SU-DHL-6 (cell line): ENCODE measurements around the gene PSTPIP1.

Experiments
- H2AFZ ChIP-seq: fragments of 200-600 bp; sonication (generic); 2 replicates; pipeline ENCODE4 v1.6.1; 2014; ENCODE audit warnings: low read depth, mild to moderate bottlenecking, moderate library complexity, mixed read lengths, antibody characterized with exemption, low read length; ENCODE audit not compliant: severe bottlenecking
- H3F3A ChIP-seq: fragments of 200-600 bp; shearing (Covaris generic); 2 replicates; pipeline ENCODE4 v1.6.0; 2016; ENCODE audit warnings: antibody characterized with exemption, mild to moderate bottlenecking; ENCODE audit not compliant: insufficient read depth
- H3K27ac ChIP-seq: fragments of 200-600 bp; sonication (generic); 2 replicates; pipeline ENCODE4 v1.5.1; 2016; ENCODE audit warnings: low read depth, mild to moderate bottlenecking, low read length, moderate library complexity, mixed read lengths
- H3K27me3 ChIP-seq: fragments of 200-600 bp; sonication (generic), shearing (Covaris generic); 2 replicates; pipeline ENCODE4 v1.6.0; 2014; ENCODE audit warnings: mild to moderate bottlenecking, low read length
- H3K36me3 ChIP-seq: fragments of 200-600 bp; sonication (generic); 2 replicates; pipeline ENCODE4 v1.6.1; 2014; ENCODE audit warnings: mild to moderate bottlenecking, low read length, mixed read lengths
- H3K4me2 ChIP-seq: fragments of 300-600, 200-600 bp; shearing (Covaris generic), sonication (generic); 2 replicates; pipeline ENCODE4 v1.6.0; 2014; ENCODE audit warnings: low read length, low read depth, mild to moderate bottlenecking; ENCODE audit not compliant: poor library complexity, severe bottlenecking
- H3K4me3 ChIP-seq: fragments of 200-600 bp; sonication (generic); 2 replicates; pipeline ENCODE4 v1.5.1; 2014; ENCODE audit warnings: antibody characterized with exemption, low read length, mild to moderate bottlenecking, mixed read lengths; ENCODE audit not compliant: insufficient read depth, poor library complexity, severe bottlenecking
- H3K79me2 ChIP-seq: fragments of 200-600 bp; sonication (generic); 2 replicates; pipeline ENCODE4 v1.6.1; 2014; ENCODE audit warnings: mild to moderate bottlenecking, low read length, moderate library complexity; ENCODE audit not compliant: insufficient read depth
- H3K9ac ChIP-seq: fragments of 200-600 bp; sonication (generic); 2 replicates; pipeline ENCODE4 v1.7.0; 2014; ENCODE audit warnings: mild to moderate bottlenecking, low read length
- H3K9me2 ChIP-seq: fragments of 200-600 bp; sonication (generic); replicated peaks from 2 replicates; pipeline ENCODE4 v1.6.1; 2014; ENCODE audit warnings: low read length; ENCODE audit not compliant: insufficient read depth
- H3K9me3 ChIP-seq: fragments of 200-600 bp; sonication (generic); 2 replicates; pipeline ENCODE4 v1.6.1; 2014; ENCODE audit warnings: low read length, mixed read lengths; ENCODE audit not compliant: insufficient read depth
- H4K20me1 ChIP-seq: fragments of 200-600 bp; sonication (generic); 2 replicates; pipeline ENCODE4 v1.6.1; 2014; ENCODE audit warnings: low read depth, mild to moderate bottlenecking, antibody characterized with exemption, low read length, moderate library complexity, mixed read lengths
- EZH2phosphoT487 ChIP-seq: fragments of 200-600 bp; sonication (generic), shearing (Covaris generic); conservative IDR thresholded peaks from 2 replicates; pipeline ENCODE4 v1.6.1; 2018; ENCODE audit warnings: mild to moderate bottlenecking, antibody characterized with exemption, low read length, moderate library complexity, mixed read lengths
- TF ChIP-seq, protein P1 (sequence below): fragments of 200-600 bp; sonication (generic); IDR thresholded peaks from one replicate; pipeline ENCODE4 v1.5.1; 2017; ENCODE audit warnings: antibody characterized with exemption, mild to moderate bottlenecking, low read length, moderate library complexity; ENCODE audit not compliant: insufficient read depth, poor library complexity, severe bottlenecking

Gene PSTPIP1

DNA sequence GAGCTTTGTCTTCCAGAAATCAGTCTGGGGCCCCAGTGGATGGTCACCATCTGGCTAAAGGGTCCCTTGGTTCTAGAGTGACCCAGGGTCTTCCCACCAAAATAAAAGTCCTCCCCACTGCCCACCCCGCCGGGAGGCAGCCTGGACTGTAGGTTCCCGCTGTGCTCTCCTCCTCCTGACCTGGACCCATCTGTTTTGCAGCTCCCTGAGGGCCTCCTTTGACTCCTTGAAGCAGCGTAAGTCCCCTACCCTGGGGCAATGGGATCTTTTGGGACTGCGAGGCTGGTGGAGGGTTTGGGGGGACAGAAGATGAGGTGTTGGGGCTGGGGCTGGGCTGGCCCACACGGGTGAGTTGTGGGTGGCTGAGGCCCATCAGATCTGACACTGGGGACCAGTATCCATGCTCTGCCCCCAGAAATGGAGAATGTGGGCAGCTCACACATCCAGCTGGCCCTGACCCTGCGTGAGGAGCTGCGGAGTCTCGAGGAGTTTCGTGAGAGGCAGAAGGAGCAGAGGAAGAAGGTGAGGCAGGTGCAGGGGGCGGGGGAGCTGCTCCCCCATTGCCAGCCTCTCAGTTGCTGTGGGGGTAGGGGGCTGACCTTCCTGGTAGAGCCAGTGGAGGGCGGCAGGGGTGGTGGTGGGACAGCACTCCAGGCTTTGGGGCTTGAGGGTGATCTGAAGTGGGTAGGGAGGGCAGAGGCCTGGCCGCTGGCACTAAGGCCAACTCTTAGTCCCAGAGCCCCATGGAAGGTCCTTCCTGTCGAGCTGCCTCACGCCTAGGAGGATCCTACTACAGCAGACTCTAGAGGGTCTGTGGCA is 30.4 kb downstream of the PSTPIP1 start:
- H3K27ac ChIP-seq: no peak overlapping the region
- TF ChIP-seq, protein P1, sequence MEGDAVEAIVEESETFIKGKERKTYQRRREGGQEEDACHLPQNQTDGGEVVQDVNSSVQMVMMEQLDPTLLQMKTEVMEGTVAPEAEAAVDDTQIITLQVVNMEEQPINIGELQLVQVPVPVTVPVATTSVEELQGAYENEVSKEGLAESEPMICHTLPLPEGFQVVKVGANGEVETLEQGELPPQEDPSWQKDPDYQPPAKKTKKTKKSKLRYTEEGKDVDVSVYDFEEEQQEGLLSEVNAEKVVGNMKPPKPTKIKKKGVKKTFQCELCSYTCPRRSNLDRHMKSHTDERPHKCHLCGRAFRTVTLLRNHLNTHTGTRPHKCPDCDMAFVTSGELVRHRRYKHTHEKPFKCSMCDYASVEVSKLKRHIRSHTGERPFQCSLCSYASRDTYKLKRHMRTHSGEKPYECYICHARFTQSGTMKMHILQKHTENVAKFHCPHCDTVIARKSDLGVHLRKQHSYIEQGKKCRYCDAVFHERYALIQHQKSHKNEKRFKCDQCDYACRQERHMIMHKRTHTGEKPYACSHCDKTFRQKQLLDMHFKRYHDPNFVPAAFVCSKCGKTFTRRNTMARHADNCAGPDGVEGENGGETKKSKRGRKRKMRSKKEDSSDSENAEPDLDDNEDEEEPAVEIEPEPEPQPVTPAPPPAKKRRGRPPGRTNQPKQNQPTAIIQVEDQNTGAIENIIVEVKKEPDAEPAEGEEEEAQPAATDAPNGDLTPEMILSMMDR: no peak
- no peak for TF ChIP-seq EZH2phosphoT487
- no peak overlapping the region for H3K9ac ChIP-seq

DNA sequence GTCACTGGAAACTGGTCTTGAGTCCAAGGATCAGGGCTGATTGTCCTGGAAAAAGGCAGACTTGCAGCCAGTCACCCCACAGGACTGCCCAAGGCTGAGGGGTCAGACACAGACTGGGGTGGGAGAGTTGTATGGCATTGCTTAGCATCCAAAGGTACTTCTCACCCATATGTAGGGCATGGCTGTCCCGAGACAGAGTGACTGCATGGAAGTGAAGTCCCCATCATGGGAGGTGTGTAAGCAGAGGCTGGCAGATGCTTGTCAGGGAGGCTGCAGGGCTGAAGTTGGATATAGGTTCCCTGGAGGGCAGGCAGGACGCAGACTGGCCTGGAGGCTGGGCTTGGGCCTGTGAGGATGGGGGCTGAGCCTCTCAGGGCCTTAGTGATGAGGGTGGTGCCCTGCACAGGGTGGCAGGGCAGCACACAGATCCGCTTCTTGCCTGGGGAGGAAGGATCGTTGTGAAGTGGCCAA is 31.1 kb downstream of the PSTPIP1 start:
- H3K27ac ChIP-seq: no peak overlapping the region
- TF ChIP-seq EZH2phosphoT487: no peak
- TF ChIP-seq, protein P1: no peak
- H4K20me1 ChIP-seq: no peaks in the 10 kb centered on the region
- no peaks in the 10 kb centered on the region for H3K9me2 ChIP-seq
- H2AFZ ChIP-seq: no peak overlapping the region
- no peaks in the 10 kb centered on the region for H3K79me2 ChIP-seq
- H3K4me3 ChIP-seq: no peak overlapping the region
- H3K36me3 ChIP-seq: no peaks in the 10 kb centered on the region
- H3K27me3 ChIP-seq: no peaks in the 10 kb centered on the region
- H3K9me3 ChIP-seq: no peaks in the 10 kb centered on the region
- no peaks in the 10 kb centered on the region for H3F3A ChIP-seq
- H3K9ac ChIP-seq: no peak overlapping the region
- no peak overlapping the region for H3K4me2 ChIP-seq

More for the DNA sequence above, 30.4 kb downstream of the PSTPIP1 start:
- Histone ChIP-seq H3K36me3 (no peaks in the 10 kb centered on the region), H3K4me3 (no peak overlapping the region), H2AFZ (no peak overlapping the region), H3K9me2 (no peaks in the 10 kb centered on the region), H3K4me2 (no peak overlapping the region), H4K20me1 (no peaks in the 10 kb centered on the region), H3K9me3 (no peaks in the 10 kb centered on the region), H3K79me2 (no peaks in the 10 kb centered on the region), H3F3A (no peaks in the 10 kb centered on the region), H3K27me3 (no peaks in the 10 kb centered on the region)

DNA sequence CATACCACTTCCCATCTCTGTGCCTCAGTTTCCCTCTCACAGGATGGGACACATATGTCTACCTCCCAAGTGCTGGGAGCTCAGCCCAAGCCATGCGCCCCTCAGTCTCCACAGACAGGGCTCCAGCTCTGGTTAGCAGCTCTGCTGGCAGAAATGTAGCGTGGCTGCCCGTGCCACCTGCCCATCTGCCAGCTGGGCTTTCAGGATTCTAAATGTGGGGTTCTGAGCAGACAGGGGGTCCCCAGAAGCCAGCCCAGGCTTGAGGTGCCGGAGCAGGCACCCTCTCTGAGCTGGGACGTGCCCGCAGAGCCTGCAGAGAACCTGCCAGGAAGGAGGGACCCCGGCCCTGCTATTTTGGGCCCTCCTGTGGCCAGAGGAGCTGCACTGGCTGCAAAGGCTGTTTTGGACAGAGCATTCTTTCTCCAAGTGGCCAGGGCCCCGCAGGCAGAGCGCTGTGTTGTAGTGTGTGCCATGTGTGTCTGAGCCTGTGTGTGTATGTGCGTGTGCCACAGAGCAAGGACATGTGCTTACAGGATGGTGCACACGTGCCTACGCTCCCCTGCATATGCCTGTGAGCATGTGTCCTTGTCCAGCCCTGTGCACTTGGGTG is 31.7 kb downstream of the PSTPIP1 start:
- Histone ChIP-seq H3K4me3 (no peak overlapping the region), H3K9me3 (no peaks in the 10 kb centered on the region), H2AFZ (no peak overlapping the region), H3K79me2 (no peaks in the 10 kb centered on the region), H3K4me2 (no peak overlapping the region), H3K9ac (no peak overlapping the region), H4K20me1 (no peaks in the 10 kb centered on the region), H3K9me2 (no peaks in the 10 kb centered on the region), H3F3A (no peaks in the 10 kb centered on the region), H3K36me3 (no peaks in the 10 kb centered on the region), H3K27ac (no peak overlapping the region), H3K27me3 (no peaks in the 10 kb centered on the region)
- no peak for TF ChIP-seq EZH2phosphoT487
- TF ChIP-seq, protein P1: no peak
